IPS-NIHi11 (cell line): Measurements from ENCODE around the gene MAFG.
A peak's percentile ranks its signal among the peaks of the same experiment; 100 is the strongest.

Source experiments
- DNase-seq: peaks from one replicate; pipeline ENCODE4 v3.0.0; 2012; ENCODE audit warnings: mixed read lengths, low spot score

MAFG gene

GRCh38 chr17:81909966-81910839, 17.3 kb downstream of the MAFG start:
- peak; percentile 46 for DNase-seq

- no peak for DNase-seq
These were observed 18.3 kb downstream of the MAFG start for GRCh38 chr17:81909231-81909630.

- no peak for DNase-seq
These were observed 18.7 kb downstream of the MAFG start for GRCh38 chr17:81908793-81909192.

GRCh38 chr17:81907219-81908145, 20.1 kb downstream of the MAFG start:
- DNase-seq: no peak

GRCh38 chr17:81906476-81907218, 20.9 kb downstream of the MAFG start:
- DNase-seq: no peak

GRCh38 chr17:81905993-81906392, 21.5 kb downstream of the MAFG start:
- no peak for DNase-seq

GRCh38 chr17:81905424-81905875, 22.1 kb downstream of the MAFG start:
- no peak for DNase-seq

- DNase-seq: no peak
These were observed 22.7 kb downstream of the MAFG start for GRCh38 chr17:81904600-81905423.

- no peak for DNase-seq
These were observed 23.5 kb downstream of the MAFG start for GRCh38 chr17:81903896-81904599.

GRCh38 chr17:81903415-81903831, 24.1 kb downstream of the MAFG start:
- no peak for DNase-seq

- peak; percentile 45 for DNase-seq
These were observed 24.7 kb downstream of the MAFG start for GRCh38 chr17:81902653-81903414.

- DNase-seq: peak; percentile 70
These were observed 25.4 kb downstream of the MAFG start, which contains the start of gene NPB for GRCh38 chr17:81902023-81902652. Gene NPB (plus strand): TSS chr17:81902238. CDS start chr17:81902278, 40 bp downstream.

- DNase-seq: no peak
These were observed 26.1 kb downstream of the MAFG start for GRCh38 chr17:81901167-81902022.

- no peak for DNase-seq
These were observed 27.2 kb downstream of the MAFG start for GRCh38 chr17:81900181-81900820.

GRCh38 chr17:81899514-81900166, 27.9 kb downstream of the MAFG start:
- no peak for DNase-seq

GRCh38 chr17:81898885-81899284, 28.6 kb downstream of the MAFG start:
- no peak for DNase-seq
